HG02973 (cell line): ENCODE results near the gene ALAS1.

Source experiments
- ATAC-seq: cut with Tn5 transposase; IDR thresholded peaks from one replicate; pipeline ENCODE4 v1.9.1; 2021; ENCODE audit warnings: moderate library complexity; ENCODE audit not compliant: unreplicated experiment

The ALAS1 gene

DNA sequence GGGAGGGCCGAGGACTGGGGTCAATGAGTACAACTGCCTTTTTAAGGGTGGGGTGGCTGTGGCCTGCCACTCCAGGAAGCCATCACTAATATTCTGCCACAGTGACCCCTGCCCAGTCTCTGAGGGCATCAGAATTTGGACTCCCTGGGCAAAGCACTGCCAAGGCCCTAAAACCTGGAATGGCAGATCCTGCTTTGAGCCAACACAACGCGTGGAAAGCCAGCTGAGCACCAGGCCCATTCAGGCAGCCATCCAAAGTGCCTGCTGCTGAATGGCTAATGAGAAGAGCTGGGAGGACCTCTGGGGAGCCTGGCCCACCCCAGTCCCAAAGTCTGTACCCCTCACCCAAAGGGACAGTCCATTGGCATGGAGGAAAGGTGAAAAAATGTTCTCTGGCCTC is 36.0 kb downstream of the ALAS1 start:
- ATAC-seq, result no peak

DNA sequence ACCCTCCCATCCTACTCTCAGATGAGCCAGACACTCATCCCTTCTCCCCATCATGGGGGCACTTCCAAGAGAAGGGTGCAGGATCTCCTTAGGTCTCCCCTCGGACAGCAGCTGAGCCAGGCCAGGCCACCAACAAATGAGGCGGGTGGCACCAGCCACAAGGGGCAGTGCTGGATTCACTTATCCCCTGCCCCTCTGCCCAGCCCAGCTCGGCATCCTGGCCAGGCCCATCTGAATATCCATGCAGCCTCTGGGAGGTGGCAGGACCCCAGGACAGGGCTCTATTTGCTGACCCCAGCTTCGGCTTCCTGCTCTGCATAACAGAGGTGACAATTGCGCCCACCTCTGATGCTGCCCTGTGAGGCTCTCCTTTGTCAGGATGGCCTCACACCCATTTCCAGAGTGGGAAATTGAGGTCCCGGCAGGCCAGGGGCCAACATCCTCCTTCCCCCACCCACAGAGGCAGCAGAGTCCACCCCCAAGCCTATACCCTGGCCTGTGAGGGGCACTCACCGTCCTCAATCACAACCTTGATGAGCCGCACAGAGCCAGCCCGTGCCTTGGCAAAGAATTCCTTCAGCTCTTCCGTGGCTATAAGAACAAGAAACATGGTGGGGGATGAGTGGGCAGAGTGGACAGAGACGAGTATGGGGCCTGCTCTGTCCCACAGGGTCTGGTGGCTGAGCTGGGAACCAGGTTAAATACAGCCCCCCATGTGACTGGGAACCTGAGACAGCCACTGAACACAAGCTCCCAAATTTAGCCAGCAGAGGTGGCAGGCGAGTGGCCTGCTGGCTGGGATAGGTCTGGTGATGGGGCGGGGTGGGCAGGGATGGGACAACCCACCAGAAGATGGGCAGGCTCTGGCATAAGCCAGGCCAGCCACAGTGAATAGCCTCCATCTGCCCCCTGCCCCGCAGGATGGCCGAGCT is 36.8 kb downstream of the ALAS1 start:
- ATAC-seq, result no peak

GRCh38 chr3:52236424-52236886 is 38.5 kb downstream of the ALAS1 start:
- ATAC-seq, result no peak

DNA sequence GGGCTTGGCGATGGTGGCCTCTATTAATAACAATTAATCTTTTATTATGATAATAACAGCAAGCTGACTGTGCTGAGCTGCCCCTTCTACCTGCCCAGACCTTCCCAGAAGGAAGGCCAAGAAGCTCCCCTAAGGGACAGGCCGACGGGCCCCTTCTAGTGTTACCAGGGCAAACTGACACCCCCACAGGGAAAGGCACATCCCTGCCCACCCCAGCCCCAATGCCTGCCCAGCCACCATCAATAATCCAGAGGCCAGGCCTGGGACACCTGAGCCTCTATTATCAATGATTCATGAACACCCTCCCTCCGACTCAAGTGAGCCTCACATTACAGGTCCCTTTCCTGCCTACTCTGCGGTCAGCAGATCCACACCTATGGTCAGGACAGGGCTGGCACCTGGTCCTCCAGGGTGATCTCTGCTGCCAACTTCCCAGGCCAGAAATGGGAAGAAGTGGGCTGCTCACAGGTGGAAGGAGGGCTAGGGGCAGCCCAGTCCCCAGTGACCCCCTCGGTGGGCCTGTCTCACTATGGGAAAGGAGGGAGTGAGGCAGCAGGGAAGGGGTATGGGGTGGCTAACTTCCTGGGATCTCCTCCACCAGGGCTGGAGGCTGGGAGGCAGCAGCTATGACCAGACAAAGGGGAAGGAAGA is 39.2 kb downstream of the ALAS1 start:
- no peak for ATAC-seq

DNA sequence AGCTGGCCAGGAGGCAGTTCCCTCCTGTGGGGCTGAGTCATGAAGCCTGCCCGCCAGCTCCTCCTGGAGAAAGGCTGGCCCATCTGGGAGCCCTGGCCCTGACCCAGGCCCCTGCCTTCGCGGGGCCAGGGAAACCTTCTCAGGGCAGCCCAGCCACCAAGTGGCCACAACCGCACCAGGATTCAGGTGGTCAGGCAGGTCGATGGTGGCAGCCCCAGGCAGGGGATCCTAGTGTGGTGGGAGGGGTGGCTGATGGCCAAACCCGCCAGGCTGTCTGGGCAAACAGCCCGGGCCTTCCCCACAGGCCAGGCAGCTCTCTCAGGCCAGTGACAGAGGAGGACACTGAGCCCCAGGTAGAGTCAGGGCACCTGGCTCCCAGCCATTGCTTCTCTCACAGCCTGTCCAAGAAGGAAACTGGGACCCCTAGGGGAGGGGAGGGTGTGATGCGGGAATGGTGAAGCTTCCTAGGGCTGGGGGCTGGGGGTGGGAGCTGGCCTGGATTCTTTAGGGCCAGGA is 39.8 kb downstream of the ALAS1 start:
- no peak for ATAC-seq

- no peak for ATAC-seq
Measured at GRCh38 chr3:52238193-52238760, 40.3 kb downstream of the ALAS1 start.

DNA sequence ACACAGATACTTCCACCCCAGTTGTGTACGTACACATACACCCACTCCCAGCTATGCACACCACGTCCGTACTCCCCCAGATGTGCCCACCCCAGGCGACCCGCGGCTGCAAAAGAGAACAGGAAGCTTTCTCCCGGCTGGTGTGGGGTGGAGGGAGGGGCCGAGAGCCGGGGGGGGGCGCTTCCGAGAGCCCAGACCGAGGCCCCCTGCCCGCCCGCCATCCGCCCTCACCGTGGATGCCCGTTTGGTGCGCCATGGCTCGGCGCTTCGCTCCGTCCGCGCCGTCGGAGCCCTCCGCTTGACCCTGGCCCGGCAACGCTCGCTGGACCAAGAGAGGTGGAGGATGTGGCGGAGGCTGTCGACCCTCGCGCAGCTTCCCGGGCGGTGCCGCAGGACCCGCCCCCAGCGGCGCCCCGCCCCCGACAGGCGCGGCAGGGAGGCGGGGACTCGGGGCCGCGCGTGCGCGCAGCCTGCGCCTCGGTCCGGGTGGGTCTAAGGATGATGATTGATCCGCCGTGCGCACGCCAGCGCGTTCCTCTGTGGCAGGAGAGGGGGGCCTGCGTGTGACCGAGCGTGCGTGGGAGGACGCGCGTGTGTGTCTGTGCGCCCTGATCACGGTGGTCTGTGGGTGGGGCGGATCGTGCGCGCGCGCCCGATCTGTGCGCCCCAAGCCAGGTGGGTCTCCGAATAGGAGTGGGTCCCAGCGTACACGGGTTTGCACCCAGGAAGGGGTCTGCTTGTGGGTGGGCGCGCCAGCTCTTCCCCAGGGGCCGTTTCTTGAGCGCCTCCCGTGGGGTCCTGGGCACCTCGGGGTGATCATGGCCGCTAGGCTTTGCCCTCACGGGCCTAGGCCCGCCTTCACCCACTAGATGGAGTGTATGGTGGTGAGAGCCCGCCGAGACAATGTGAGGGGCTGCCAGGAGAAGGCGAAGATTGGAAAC is 41.1 kb downstream of the ALAS1 start, which contains the start of gene TWF2:
TSS of gene TWF2 (minus strand) at position 398 of the 941 bp plus-strand sequence. CDS start at position 256, 142 bp downstream.
- ATAC-seq, result peak; percentile 56

GRCh38 chr3:52240059-52240885 is 42.3 kb downstream of the ALAS1 start:
- ATAC-seq, result no peak

DNA sequence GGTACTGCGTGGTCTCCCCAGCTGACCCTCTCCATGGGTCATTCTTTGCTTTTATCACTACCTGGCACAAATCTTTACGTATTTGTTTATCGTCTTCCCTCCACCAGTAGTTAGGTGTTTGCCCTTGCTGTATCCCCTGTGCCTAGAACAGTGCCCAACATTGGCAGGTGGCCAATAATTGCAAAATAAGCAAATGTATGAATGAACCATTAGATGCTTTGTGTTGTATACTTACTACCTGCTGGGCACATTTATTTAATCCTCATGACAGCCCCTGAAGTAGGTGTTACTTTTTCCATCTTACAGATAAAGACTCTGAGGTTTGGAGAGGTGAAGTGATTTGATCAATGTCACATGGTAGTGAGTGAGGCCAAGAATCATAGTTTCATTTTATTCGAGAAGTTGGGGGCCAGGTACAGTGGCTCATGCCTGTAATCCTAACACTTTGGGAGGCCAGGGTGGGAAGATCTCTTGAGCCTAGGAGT is 43.0 kb downstream of the ALAS1 start:
- no peak for ATAC-seq

- ATAC-seq, result no peak
Measured at GRCh38 chr3:52242039-52242438, 44.1 kb downstream of the ALAS1 start.

DNA sequence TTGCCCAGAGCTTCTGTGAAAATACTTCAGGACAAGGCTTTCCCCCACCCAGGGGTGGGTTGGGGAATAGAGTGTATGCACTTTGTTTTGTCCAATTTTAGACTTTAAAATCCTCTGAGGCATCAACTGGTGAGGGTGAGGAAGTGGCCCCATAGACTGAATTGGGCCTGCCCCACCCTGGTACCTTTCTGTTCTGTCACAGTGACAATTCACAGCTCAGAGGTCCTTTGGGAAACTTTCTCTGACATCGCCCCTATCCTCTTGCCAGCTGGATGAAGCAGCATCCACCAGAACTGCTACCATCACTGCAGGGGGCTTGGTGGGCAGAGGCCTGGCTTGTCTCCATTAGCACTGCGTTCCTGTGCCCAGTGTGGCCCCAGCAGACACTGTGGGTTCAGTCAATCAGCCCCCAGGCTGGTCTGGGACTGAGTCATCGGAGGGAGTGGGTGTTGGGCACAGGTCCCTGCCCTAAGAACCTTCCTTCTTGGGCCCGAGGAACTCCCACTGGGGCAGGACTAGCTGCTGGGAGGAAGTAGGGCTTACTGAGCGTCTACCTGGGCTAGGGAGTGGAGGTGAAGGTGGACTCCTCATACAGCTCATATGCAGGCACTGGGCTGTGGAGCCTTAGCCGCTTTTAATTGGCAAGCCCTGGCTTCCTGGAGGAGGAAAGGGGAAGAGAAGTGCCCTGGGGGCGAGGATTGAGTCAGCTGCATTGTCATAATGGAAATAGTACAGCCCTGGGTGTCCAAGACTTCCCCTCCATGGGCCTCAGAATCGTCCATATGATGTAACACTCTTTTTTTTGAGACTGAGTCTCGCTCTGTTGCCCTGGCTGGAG is 46.0 kb downstream of the ALAS1 start:
- no peak for ATAC-seq

- no peak for ATAC-seq
Measured at GRCh38 chr3:52245322-52246263, 47.6 kb downstream of the ALAS1 start, which contains the start of gene PPM1M. Gene PPM1M (plus strand): TSS chr3:52245759. CDS start chr3:52245825, 66 bp downstream.

GRCh38 chr3:52246264-52246620 is 48.3 kb downstream of the ALAS1 start:
- no peak for ATAC-seq

DNA sequence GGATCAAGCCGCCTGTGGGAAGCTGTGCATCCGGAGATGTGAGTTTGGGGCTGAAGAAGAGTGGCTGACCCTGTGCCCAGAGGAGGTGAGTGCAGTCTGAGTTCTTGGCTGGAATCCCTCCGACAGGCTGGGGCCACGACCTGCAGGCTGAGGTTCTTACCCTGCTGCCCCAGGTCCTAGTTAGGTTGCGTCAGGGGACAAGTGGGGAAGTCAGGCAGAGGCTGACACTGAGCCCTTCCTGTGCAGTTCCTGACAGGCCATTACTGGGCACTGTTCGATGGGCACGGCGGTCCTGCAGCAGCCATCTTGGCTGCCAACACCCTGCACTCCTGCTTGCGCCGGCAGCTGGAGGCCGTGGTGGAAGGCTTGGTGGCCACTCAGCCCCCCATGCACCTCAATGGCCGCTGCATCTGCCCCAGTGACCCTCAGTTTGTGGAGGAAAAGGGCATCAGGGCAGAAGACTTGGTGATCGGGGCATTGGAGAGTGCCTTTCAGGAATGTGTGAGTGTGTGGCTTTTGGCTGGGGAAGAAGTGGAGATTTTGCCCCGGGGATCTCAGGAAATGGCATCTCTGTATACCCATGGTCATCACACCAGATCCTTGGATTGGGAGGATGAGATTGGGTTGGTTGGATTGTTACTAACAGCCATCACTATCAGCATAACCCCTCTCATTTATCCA is 48.9 kb downstream of the ALAS1 start:
- no peak for ATAC-seq

DNA sequence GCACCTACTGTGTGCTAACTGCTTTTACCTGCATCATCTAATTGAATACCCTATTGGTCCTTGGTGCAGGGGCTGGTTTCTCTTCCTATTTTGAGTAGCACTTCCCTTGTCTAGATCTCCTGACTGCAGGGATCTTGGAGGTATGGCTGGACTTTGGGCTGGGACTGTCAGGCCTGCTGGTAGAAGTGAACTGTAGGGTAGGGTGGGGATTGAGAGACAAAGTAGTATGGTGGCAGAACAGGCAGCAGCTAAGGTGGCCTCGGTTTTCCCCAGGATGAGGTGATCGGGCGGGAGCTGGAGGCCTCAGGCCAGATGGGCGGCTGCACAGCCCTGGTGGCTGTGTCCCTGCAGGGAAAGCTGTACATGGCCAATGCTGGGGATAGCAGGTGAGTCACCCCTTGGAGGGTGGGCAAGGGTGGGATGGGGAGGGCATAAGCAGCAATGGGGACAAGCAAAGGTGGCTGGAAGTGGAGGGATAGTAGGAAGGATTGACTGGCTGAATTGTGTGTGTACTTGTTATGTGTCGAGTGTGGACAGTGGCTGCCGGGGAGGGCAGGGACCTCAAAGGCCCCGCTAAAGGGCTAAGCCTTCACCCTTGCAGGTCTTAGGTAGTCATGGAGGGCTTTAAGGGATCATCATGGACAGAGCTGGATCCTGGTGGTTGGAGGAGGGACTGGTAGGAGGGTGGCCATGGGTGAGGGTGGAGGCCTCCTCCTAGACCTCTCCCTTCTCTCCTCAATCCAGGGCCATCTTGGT is 49.6 kb downstream of the ALAS1 start:
- ATAC-seq, result no peak

GRCh38 chr3:52248165-52248541 is 50.2 kb downstream of the ALAS1 start:
- no peak for ATAC-seq
